GM18870 (cell line): Measurements from ENCODE around the gene SSU72.
"Not testable (repeated sequence)": the region's sequence is repeated elsewhere in the genome, so short reads cannot be mapped to it uniquely, and the experiment has no call there.

Experiments used
- ATAC-seq: cut with Tn5 transposase; IDR thresholded peaks from one replicate; pipeline ENCODE4 v1.9.1; 2021; ENCODE audit warnings: moderate library complexity; ENCODE audit not compliant: unreplicated experiment

SSU72 gene

DNA sequence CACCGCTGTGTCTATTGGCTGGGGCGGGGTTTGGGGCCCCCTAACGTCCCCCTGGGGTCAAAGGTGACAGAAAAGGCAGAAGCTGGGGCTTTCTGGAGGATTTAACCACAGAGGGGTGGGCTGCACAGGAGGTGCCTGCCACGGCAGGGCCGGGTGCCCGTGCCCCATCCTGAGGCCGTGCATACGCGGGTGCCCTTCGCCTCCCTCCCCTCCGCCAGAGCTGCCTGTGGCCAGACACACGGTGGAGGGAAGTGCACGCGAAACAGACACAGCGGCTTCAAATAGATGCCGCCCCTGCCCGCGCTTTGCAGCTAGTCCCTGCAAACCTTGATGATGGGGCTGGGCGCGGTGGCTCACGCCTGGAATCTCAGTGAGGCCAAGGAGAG is 65.2 kb downstream of the SSU72 start:
- ATAC-seq: not testable (repeated sequence)

DNA sequence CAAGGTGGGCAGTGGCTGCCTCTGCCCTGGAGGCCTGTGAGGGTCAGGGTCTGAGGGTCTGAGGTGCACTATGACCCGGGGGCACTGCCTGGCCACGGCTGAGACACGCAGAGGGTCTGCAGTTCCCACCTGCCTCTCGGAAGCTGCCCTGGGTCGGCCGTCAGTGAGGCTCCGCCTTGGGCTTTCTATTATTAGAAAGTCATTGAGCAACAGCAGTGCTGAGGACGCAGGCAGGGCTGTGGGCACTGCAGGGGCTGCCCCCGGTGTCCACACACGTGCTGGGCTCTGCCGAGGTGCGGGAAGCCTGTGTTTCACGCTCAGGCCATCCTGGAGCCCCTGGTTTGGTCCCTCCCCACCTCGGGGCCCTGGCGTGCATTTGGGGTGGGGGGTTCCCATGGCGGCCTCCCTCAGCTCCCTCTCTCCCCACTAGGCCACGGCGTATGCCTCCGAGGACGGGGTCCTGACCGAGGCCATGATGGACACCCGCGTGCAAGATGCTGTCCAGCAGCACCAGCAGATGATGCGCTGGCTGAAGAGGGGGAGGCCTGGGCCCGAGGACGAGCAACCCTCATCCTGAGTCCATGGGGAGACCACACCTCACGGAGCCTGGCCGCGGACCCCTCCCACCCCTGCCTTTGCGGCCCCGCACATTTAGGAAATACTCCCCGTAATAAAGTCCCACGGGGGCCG is 65.7 kb downstream of the SSU72 start:
- not testable (repeated sequence) for ATAC-seq

DNA sequence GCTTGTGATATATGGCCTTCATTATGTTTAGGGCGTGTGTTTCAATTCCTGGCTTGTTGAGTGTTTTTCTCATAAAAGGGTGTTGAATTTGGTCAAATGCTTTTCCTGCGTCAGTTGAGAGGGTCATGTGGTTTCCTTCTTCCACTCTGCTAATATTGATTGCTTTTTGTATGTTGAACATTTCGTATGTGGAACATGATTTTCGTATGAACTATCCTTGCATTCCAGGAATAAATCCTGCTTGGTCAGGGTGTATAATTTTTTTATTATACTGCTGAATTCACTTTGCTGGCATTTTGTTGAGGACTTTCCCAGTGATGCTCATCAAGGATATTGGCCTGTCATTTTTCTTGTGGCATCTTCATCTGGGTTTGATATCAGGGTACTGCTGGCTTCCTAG is 67.4 kb downstream of the SSU72 start:
- no peak for ATAC-seq

DNA sequence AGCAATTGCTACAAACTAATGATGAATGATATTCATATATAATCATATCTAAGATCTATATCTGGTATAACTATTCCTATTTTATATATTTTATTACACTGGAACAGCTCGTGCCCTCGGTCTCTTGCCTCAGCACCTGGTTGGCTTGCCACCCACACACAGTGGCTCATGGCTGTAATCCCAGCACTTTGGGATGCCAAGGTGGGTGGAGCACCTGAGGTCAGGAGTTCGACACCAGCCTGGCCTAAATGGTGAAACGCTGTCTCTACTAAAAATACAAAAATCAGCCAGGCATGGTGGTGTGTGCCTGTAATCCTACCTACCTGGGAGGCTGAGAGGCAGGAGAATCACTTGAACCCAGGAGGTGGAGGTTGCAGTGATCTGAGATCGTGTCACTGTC is 68.9 kb downstream of the SSU72 start:
- not testable (repeated sequence) for ATAC-seq

DNA sequence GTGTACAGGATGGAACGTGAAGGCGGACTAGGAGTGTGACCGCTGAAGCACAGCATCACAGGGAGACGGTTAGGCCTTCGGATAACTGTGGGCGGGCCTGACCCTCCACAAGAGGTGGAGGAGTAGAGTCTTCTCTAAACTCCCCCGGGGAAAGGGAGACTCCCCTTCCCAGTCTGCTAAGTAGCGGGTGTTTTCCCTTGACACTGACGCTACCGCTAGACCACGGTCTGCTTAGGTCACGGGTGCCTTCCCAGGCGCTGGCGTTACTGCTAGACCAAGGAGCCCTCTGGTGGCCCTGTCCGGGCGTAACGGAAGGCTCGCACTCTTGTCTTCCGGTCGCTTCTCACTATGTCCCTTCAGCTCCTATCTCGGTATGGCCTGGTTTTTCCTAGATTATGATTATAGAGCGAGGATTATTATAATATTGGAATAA is 69.3 kb downstream of the SSU72 start:
- not testable (repeated sequence) for ATAC-seq

DNA sequence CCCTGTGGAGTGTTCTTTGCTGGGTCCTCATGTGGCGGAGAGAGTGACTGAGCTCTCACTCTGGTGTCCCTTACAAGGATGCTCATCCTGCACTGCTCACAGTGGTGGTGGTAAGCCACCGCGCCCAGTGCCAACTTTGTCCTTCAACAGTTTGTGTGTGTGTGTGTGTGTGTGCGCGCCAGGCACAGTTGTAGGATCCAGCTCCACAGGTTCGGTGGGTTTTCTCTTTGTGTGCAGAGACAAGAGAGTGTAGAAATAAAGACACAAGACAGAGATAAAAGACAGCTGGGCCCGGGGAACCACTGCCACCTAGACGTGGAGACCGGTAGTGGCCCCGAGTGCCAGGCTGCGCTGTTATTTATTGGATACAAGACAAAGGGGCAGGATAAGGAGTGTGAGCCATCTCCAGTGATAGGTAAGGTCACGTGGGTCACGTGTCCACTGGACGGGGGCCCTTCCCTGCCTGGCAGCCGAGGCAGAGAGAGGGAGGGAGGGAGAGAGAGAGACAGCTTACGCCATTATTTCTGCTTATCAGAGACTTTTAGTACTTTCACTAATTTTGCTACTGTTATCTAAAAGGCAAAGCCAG is 69.8 kb downstream of the SSU72 start:
- not testable (repeated sequence) for ATAC-seq

DNA sequence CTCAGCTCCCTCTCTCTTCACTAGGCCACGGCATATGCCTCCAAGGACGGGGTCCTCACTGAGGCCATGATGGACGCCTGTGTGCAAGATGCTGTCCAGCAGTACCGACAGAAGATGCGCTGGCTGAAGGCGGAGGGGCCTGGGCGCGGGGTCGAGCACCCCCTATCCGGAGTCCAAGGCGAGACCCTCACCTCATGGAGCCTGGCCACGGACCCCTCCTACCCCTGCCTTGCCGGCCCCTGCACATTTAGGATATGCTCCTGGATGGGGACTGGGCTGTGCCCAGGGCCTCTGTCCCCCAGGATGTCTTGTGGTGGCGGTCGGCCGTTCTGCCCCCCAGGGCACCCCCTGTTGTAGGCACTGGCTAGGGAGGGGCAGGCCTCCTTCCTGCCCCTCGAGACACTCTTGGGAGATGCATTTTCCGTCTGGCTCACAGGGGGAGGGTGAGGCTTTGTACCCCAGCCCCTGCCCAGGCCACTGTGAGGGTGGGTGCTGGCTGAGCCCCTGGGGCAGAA is 79.1 kb downstream of the SSU72 start:
- not testable (repeated sequence) for ATAC-seq

DNA sequence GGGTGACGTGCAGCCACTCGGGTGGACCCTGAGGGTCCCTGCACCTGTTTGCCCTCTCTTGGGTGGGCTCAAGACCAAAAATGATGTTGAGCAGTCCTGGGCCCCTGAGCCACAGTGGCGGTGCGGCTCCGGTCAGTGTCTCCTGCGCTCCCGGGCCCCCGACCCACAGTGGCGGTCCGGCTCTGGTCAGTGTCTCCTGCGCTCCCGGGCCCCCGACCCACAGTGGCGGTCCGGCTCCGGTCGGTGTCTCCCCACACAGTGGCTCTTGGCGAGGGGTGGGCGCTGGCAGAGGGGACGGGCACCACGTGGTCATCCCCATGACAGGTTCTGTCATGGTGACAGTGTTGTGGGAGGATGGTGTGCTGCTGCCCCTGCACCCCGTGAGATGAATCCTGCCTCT is 80.4 kb downstream of the SSU72 start:
- ATAC-seq: not testable (repeated sequence)
